HepG2 (cell line): Measurements from ENCODE around the gene RHOG. TPM values are rescaled to one million over a fixed set of nuclear protein-coding genes. Genes with fewer than 3 reads are reported as not detected.

ENCODE experiments used
- CHD4 ChIP-seq: fragments of 200-600 bp; sonication (generic); IDR thresholded peaks from 2 replicates; pipeline ENCODE4 v1.7.0; 2017; ENCODE audit warnings: mild to moderate bottlenecking, low read length, borderline replicate concordance
- FOSL1 ChIP-seq: sonication (generic); formaldehyde crosslinking; IDR thresholded peaks from 2 replicates; pipeline ENCODE4 v1.9.0; 2021; ENCODE audit warnings: missing genetic modification reagents, borderline replicate concordance
- HMG20A ChIP-seq: IDR thresholded peaks from 2 replicates; pipeline ENCODE4 v1.6.1; 2016; ENCODE audit warnings: borderline replicate concordance
- HNF4A ChIP-seq: sonication (generic); formaldehyde crosslinking; IDR thresholded peaks from 2 replicates; pipeline ENCODE4 v1.4.0; 2020; ENCODE audit warnings: missing genetic modification reagents
- KLF13 ChIP-seq: sonication (generic); formaldehyde crosslinking; IDR thresholded peaks from 2 replicates; pipeline ENCODE4 v1.4.0; 2020; ENCODE audit warnings: mild to moderate bottlenecking, missing genetic modification reagents
- KLF6 ChIP-seq: IDR thresholded peaks from 2 replicates; pipeline ENCODE4 v1.8.0; 2016; ENCODE audit warnings: missing biosample characterization, missing genetic modification reagents
- MED1 ChIP-seq: sonication (generic); formaldehyde crosslinking; IDR thresholded peaks from 2 replicates; pipeline ENCODE4 v1.4.0; 2020; ENCODE audit warnings: missing genetic modification reagents
- MEF2D ChIP-seq: sonication (generic); formaldehyde crosslinking; IDR thresholded peaks from 2 replicates; pipeline ENCODE4 v1.5.1; 2020; ENCODE audit warnings: mild to moderate bottlenecking, missing genetic modification reagents
- NFAT5 ChIP-seq: sonication (generic); formaldehyde crosslinking; IDR thresholded peaks from 2 replicates; pipeline ENCODE4 v1.4.0; 2020; ENCODE audit warnings: missing genetic modification reagents
- NFIC ChIP-seq: IDR thresholded peaks from 2 replicates; pipeline ENCODE4 v1.6.1; 2012; ENCODE audit warnings: mild to moderate bottlenecking, low read length, inconsistent platforms
- RAD51 ChIP-seq: fragments of 450-650 bp; IDR thresholded peaks from 2 replicates; pipeline ENCODE4 v1.6.1; 2016; ENCODE audit warnings: borderline replicate concordance
- RARA ChIP-seq: IDR thresholded peaks from 2 replicates; pipeline ENCODE4 v1.6.1; 2016; ENCODE audit warnings: missing genetic modification reagents, missing compliant biosample characterization
- RFXAP ChIP-seq: sonication (generic); formaldehyde crosslinking; IDR thresholded peaks from 2 replicates; pipeline ENCODE4 v1.4.0; 2020; ENCODE audit warnings: missing genetic modification reagents, borderline replicate concordance
- ZFX ChIP-seq: sonication (generic); formaldehyde crosslinking; IDR thresholded peaks from 2 replicates; pipeline ENCODE4 v1.4.0; 2020; ENCODE audit warnings: mild to moderate bottlenecking, low read depth, missing genetic modification reagents, moderate library complexity
- ZNF367 ChIP-seq: sonication (generic); formaldehyde crosslinking; IDR thresholded peaks from 2 replicates; pipeline ENCODE4 v1.4.0; 2020; ENCODE audit warnings: missing genetic modification reagents, borderline replicate concordance
- ZNF382 ChIP-seq: sonication (generic); formaldehyde crosslinking; IDR thresholded peaks from 2 replicates; pipeline ENCODE4 v1.5.0; 2020; ENCODE audit warnings: missing genetic modification reagents, mild to moderate bottlenecking, borderline replicate concordance
- ZNF572 ChIP-seq: sonication (generic); formaldehyde crosslinking; IDR thresholded peaks from 2 replicates; pipeline ENCODE4 v1.5.1; 2020; ENCODE audit warnings: mild to moderate bottlenecking, missing genetic modification reagents
- ZNF652 ChIP-seq: IDR thresholded peaks from 2 replicates; pipeline ENCODE4 v1.6.1; 2016; ENCODE audit warnings: low read depth, borderline replicate concordance
- ZNF724P ChIP-seq: sonication (generic); formaldehyde crosslinking; IDR thresholded peaks from 2 replicates; pipeline ENCODE4 v1.8.0; 2022; ENCODE audit warnings: missing genetic modification reagents, borderline replicate concordance
- ZNF891 ChIP-seq: sonication (generic); formaldehyde crosslinking; IDR thresholded peaks from 2 replicates; pipeline ENCODE4 v1.5.0; 2020; ENCODE audit warnings: mild to moderate bottlenecking, missing genetic modification reagents
- polyA plus RNA-seq, 8 experiments: library from polyadenylated mRNA; depleted of rRNA in 3 of 8; stranded (reverse) in 7 of 8; unstranded in 1 of 8; fragments of >200 nt; fragmentation: Illumina TruSeq in 4 of 8; extraction: Trizol in 4 of 8; gene quantifications; 2 replicates each; pipeline versions ENCODE4 v1.2.1 to v1.2.3, GENCODE V29; 2011 to 2016; ENCODE audit warnings: low read depth in 4 of 8, missing spikeins in 1 of 8, mixed read lengths in 1 of 8; ENCODE audit not compliant: insufficient read depth in 1 of 8
- total RNA-seq, 5 experiments: library from RNA; depleted of rRNA; stranded (reverse); fragments of >200 nt; fragmentation: Illumina TruSeq; extraction: Trizol; gene quantifications; 2 replicates each; pipeline ENCODE4 v1.2.3, GENCODE V29; 2016; ENCODE audit warnings: low read depth in 1 of 5
- TF ChIP-seq, protein P1 (sequence below): sonication (generic); formaldehyde crosslinking; IDR thresholded peaks from 2 replicates; pipeline ENCODE4 v1.5.0; 2020; ENCODE audit warnings: mild to moderate bottlenecking, missing genetic modification reagents

RHOG gene
- total and polyA plus RNA-seq, 2 of the 13 experiments (the other 11 are each of a cell fraction or from before 2014, with no cell fraction given), result 7.7 to 23.4 TPM

GRCh38 chr11:3880724-3881123, 40.0 kb upstream of the RHOG start (continued):
- no peak for TF ChIP-seq RFXAP (CRISPR knock-in tag)
- peak; percentile 40; the same call in 1 of the 2 replicates for TF ChIP-seq HNF4A (CRISPR knock-in tag)
- TF ChIP-seq KLF6 (CRISPR knock-in tag), result no peak
- TF ChIP-seq ZNF572, result no peak
- no peak for TF ChIP-seq FOSL1 (CRISPR knock-in tag)
- TF ChIP-seq ZNF891 (CRISPR knock-in tag), result no peak
- no peak for TF ChIP-seq KLF13
- TF ChIP-seq RARA (CRISPR knock-in tag), result peak; percentile 21; the same call in 1 of the 2 replicates
- TF ChIP-seq ZNF652 (CRISPR knock-in tag), result no peak
- TF ChIP-seq ZNF724P (CRISPR knock-in tag), result no peak
- no peak for TF ChIP-seq ZNF382 (CRISPR knock-in tag)
- no peak for TF ChIP-seq RAD51
- no peak for TF ChIP-seq NFIC
- no peak for TF ChIP-seq ZNF367 (CRISPR knock-in tag)
- TF ChIP-seq NFAT5 (CRISPR knock-in tag), result no peak
- no peak for TF ChIP-seq CHD4
- no peak for TF ChIP-seq ZFX (CRISPR knock-in tag)
- no peak for TF ChIP-seq MEF2D
- TF ChIP-seq MED1, result no peak
- TF ChIP-seq, protein P1, sequence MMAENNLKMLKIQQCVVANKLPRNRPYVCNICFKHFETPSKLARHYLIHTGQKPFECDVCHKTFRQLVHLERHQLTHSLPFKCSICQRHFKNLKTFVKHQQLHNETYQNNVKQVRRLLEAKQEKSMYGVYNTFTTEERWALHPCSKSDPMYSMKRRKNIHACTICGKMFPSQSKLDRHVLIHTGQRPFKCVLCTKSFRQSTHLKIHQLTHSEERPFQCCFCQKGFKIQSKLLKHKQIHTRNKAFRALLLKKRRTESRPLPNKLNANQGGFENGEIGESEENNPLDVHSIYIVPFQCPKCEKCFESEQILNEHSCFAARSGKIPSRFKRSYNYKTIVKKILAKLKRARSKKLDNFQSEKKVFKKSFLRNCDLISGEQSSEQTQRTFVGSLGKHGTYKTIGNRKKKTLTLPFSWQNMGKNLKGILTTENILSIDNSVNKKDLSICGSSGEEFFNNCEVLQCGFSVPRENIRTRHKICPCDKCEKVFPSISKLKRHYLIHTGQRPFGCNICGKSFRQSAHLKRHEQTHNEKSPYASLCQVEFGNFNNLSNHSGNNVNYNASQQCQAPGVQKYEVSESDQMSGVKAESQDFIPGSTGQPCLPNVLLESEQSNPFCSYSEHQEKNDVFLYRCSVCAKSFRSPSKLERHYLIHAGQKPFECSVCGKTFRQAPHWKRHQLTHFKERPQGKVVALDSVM, result no peak
- peak; percentile 23; the same call in 1 of the 2 replicates for TF ChIP-seq HMG20A
